Natural killer cell treated with Interleukin-12 subunit alpha and Interleukin-12 subunit beta and Interleukin-15 and Interleukin-18, amount 100 ng/mL, for 72 hours (primary cell): ENCODE measurements around the gene CCDC85B. TPM values are rescaled to one million over a fixed set of nuclear protein-coding genes. Genes with fewer than 3 reads are reported as not detected.
A peak's percentile ranks its signal among the peaks of the same experiment; 100 is the strongest.

Experiments used
- ATAC-seq, 2 donors: fragments of 150-1000 bp; cut with Tn5 transposase in 1 of 2; sonication (Bioruptor Pico), chemical (Tn5 transposase) in 1 of 2; 2 replicates each; pipeline ENCODE4 v1.10.0; 2021
- DNase-seq: peaks from one replicate; pipeline ENCODE4 v3.0.0; 2022; ENCODE audit warnings: low spot score
- H3K27ac Mint-ChIP-seq, 2 donors: 1 replicate in 1 of 2; 2 replicates in 1 of 2; pipeline ENCODE4 v1.8.0; 2022; ENCODE audit warnings: mixed read lengths in 2 of 2, mild to moderate bottlenecking in 1 of 2, moderate library complexity in 1 of 2
- H3K27me3 Mint-ChIP-seq, 2 donors: 1 replicate in 1 of 2; 2 replicates in 1 of 2; pipeline ENCODE4 v1.8.0; 2022; ENCODE audit warnings: mixed read lengths in 2 of 2
- H3K36me3 Mint-ChIP-seq: one replicate; pipeline ENCODE4 v1.8.0; 2022; ENCODE audit warnings: mixed read lengths
- H3K4me1 Mint-ChIP-seq, 2 donors: 1 replicate in 1 of 2; 2 replicates in 1 of 2; pipeline ENCODE4 v1.8.0; 2022; ENCODE audit warnings: low read depth in 2 of 2, mixed read lengths in 2 of 2, mild to moderate bottlenecking in 1 of 2
- H3K4me3 Mint-ChIP-seq: one replicate; pipeline ENCODE4 v1.8.0; 2022; ENCODE audit warnings: mixed read lengths
- H3K9me3 Mint-ChIP-seq: 2 replicates; pipeline ENCODE4 v1.8.0; 2022; ENCODE audit warnings: mixed read lengths
- total RNA-seq, 2 donors: library from RNA; stranded (reverse); gene quantifications; one replicate each; pipeline ENCODE4 v1.2.3, GENCODE V29; 2022

The CCDC85B gene
- total RNA-seq, 2 donors from 2014 or later: 44.6 to 89.8 TPM

DNA sequence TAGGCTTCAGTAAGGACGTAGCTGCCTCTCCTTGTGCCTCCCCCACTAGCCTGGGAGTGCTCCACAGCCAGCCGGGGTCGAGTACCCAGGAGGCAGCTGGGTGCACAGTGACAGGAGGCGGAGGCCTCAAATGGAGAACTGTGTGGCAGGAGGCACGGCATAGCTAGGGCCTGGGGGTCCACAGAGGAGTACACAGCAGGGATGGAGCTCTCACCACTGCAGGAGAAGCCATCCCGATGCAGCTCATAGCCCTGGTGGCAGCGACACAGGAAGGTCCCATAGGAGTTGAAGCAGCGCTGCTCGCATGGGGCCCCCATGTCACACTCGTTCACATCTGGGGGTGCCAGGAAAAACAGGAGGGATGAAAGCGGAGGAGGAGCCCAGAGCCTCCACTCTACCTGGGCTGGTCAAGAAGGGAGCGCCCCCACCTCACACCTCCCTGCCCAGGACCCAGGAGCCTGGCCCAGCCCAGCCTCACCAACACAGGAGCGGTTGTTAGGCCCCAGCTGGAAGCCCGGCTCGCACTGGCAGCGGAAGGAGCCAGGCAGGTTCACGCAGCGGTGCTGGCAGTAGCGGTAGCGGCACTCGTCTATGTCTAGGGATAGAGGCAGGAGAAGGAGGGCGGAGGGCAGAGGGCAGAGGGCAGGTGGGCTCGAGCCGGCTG is 20.7 kb upstream of the CCDC85B start:
- DNase-seq (no peak), ATAC-seq (no peak)
- Mint-ChIP-seq H3K4me1 (peaks cover 23 to 26% of the 10 kb centered on the region in 2 donors), H3K27ac (peak overlapping the region in 1 of 2 donors; percentile 21), H3K27me3 (no peaks in the 10 kb centered on the region), H3K36me3 (no peaks in the 10 kb centered on the region), H3K9me3 (no peaks in the 10 kb centered on the region), H3K4me3 (peak overlapping the region; percentile 12)

DNA sequence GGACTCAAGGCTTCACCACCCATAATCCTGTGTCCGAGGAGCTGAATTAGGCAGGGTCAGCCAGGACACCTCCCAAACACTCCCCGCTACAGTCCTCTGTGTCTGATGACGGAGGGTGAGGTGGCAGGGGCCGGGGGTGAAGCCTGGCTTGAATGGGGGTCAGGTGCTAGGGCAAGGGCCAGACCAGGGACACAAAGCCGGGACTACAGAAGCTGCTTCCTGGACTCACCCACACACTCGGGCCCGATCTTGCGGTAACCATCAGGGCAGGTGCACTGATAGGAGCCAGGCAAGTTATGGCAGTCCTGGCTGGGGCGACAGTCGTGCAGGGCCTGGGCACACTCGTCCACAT is 20.2 kb upstream of the CCDC85B start:
- peak overlapping the region; percentile 49 for H3K4me3 Mint-ChIP-seq
- peaks cover 23 to 26% of the 10 kb centered on the region in 2 donors for H3K4me1 Mint-ChIP-seq
- no peaks in the 10 kb centered on the region for H3K9me3 Mint-ChIP-seq
- ATAC-seq: no peak
- no peaks in the 10 kb centered on the region for H3K36me3 Mint-ChIP-seq
- H3K27me3 Mint-ChIP-seq: no peaks in the 10 kb centered on the region
- peak overlapping the region; percentile 12 to 33 for H3K27ac Mint-ChIP-seq
- no peak for DNase-seq

DNA sequence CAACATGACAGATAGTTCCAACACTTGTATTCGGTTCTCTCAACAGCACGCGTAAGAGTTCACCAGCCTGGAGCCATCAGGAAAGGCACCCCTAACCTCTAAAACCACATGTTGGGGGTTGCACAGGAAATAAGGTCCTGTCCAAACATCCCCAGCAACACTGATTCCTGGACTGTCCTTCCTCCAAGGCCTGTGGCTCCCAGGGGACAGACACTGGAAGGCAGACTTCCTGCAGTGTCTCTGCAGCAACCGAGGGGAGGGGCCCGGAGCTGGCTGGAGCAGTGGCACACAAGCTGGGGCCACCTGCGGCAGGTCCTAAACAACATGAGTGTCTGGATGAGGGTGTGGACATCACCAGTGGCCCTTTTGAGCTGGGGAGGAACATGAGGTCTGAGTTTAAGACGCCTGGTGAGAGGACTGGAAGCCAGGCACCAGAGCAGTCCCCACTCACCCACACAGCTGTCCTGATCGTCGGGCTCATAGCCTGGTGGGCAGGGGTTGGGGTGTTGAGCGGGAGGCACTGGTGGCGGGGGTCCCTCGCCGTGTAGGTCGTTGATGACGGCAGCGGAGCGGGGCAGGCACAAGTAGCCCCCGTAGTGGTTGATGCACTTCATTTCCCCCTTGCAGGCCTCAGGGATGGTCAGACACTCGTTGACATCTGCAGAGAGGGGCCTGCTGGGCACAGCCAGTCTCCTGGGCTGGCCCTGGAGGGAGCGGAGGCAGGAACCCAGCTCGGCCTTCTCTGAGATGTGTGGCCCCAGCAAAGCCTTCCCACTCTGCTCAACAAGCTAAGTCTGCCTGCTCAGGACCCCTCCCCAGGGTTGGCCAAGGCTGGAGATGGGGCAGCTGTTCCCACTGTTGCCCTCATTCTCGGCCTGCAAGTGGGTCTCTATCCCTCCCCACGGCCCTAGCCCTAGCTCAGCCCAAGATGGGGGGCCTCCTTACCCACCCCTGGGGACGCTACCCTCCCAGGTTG is 19.5 kb upstream of the CCDC85B start:
- Mint-ChIP-seq H3K36me3 (no peaks in the 10 kb centered on the region), H3K9me3 (no peaks in the 10 kb centered on the region), H3K4me1 (peaks cover 23 to 26% of the 10 kb centered on the region in 2 donors), H3K27ac (peak overlapping the region; percentile 12 to 33), H3K4me3 (peak overlapping the region; percentile 49), H3K27me3 (no peaks in the 10 kb centered on the region)
- no peak for DNase-seq
- ATAC-seq: no peak

DNA sequence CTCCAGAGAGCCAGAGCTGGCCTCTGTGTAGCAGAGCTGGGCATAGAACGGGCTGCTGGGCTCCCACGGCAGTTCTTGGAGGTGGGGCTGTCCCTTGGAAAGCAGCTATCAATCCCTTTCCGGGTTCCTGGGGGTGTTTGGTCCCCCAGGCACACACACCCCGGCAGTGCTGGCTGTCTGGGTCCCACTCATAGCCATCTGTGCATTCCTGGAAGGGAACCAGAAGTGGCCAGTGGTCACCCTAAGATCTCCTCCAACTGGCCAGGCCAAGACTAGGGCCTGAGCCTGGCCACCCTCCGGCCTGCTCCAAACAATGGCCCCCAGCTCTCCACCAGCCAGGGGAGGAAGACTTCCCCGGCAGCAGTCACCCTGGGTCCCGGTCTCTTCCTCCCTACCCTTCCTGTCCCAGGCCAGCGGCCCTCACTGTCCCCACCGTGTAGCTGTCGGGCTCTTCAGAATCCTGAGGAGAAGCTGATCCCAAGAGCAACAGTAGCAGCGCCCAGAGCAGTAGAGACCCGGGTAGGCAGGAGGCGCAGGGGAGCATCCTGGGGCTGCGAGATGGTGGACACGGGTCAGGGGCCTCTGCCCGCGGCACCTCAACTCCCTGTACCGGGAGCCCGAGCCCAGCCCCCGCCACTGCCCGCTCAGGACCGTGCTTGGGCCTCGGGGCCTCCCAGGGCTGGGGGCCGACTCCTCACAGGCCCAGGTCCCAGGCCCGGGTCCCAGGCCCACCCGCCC is 18.5 kb upstream of the CCDC85B start:
- ATAC-seq: no peak
- Mint-ChIP-seq H3K9me3 (no peaks in the 10 kb centered on the region), H3K27ac (peak overlapping the region in 1 of 2 donors; percentile 21), H3K36me3 (no peaks in the 10 kb centered on the region), H3K27me3 (no peaks in the 10 kb centered on the region), H3K4me3 (peak overlapping the region; percentile 36), H3K4me1 (peaks cover 26% of the 10 kb centered on the region in 2 donors)
- DNase-seq: no peak

DNA sequence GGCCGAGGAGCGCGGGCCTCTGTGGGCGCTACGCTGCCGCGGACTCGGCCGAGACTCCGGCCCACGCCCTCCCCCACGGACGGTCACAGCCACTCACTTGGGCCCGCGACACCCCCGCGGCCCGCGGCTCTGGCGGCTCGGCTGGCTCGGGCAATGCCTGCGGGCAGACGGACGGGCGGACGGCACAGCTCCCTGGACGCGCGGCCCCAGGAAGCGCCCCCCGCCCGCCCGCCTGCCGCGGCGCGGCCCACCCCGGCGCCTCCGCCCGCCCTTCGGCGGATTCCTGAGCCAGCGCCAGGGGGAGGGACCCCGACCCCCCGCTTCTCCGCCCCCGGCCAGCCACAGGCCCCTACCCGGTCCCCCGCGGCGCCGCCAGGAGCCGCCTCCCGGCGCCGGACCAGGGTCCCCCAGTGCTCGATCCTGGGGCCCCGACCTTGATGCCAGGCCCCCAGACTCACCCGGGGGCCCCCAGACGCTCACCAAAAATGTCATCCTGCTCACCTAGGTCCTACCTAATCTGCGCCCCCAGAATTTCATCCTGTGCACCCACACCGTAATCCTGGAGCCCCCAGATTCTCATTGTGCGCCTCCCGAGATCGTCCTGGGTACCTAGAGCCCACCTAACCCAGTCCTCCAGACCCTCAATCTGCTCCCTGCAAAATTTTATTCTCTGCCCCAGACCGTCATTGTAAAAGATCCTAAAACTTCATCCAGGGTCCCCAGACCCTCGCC is 17.7 kb upstream of the CCDC85B start, which contains the start of gene EFEMP2:
Gene EFEMP2, minus strand, starts transcription at position 215 of the 732 bp plus-strand sequence. CDS start 446 bp downstream, outside the sequence.
- Mint-ChIP-seq H3K9me3 (no peaks in the 10 kb centered on the region), H3K4me1 (peaks cover 22 to 29% of the 10 kb centered on the region in 2 donors), H3K27ac (peak within 1 kb of the TSS; percentile 79 to 91), H3K36me3 (no peaks in the 10 kb centered on the region), H3K4me3 (peak within 1 kb of the TSS; percentile 94), H3K27me3 (no peaks in the 10 kb centered on the region)
- ATAC-seq (peak; percentile 1 to 46), DNase-seq (no peak)

DNA sequence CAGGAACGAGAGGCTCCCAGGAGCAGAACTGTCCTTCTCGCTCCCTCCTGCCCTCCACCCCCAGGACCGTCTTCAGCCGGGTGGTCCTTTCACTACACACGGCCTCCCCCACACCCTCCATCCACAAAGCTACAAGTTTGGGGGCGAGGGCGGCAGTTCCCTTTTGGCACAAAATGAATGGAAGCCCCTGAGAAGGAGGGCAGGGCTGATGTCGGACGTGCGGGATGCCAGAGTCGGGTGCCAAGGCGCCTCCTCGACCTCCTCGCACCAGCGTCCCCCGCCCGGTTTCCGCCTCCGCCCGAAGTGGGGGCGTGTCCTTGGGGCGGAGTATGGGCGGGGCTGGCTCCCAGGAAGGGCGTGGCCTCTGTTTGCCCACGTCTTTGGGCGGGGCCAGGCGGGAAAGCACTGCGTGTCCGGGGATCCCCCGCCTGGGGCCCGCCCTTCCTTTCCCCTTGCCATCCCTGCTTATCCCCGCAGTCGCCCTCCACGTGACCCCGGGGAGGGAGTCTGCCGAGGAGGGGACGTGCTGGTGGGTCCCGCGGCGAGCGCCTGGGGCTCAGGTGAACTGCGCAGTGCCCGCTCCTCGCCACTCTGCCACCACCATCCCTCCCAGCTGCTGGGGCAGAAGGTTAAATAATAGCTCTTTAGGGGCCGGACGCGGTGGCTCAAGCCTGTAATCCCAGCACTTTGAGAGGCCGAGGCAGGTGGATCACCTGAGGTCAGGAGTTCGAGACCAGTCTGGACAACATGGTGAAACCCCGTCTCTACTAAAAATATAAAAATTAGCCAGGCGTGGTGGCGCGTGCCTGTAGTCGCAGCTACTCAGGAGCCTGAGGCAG is 16.9 kb upstream of the CCDC85B start:
- Mint-ChIP-seq H3K9me3 (no peaks in the 10 kb centered on the region), H3K27ac (peak overlapping the region; percentile 79 to 91), H3K4me3 (peak overlapping the region; percentile 94), H3K36me3 (no peaks in the 10 kb centered on the region), H3K4me1 (peaks cover 27 to 37% of the 10 kb centered on the region in 2 donors), H3K27me3 (no peaks in the 10 kb centered on the region)
- ATAC-seq (peak; percentile 93 to 97), DNase-seq (peak; percentile 96)

DNA sequence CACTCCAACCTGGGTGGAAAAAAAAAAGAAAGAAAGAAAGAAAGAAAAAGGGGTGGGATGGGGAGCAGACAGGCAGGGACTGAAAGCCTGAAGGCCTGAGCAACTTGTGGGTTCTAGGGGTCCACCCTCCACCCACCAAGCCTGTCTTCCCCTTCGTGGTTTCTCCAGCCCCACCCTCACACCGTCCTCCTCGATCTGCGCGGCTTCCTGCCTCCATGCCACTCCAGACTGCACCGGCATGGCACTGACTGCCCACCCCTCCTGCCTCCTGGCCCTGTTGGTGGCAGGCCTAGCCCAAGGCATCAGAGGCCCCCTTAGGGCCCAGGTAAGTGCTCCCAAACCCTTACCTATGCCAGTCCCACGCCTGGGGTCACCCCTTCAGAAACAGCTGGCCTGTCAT is 10.9 kb upstream of the CCDC85B start, which contains the start of gene CTSW:
Gene CTSW, plus strand, starts transcription at position 221 of the 400 bp plus-strand sequence. Its CDS starts 18 bp downstream, at position 239.
- H3K27ac Mint-ChIP-seq: peak within 1 kb of the TSS; percentile 98
- H3K36me3 Mint-ChIP-seq: no peaks in the 10 kb centered on the region
- DNase-seq (peak; percentile 78), ATAC-seq (peak; percentile 50 to 79)
- peak within 1 kb of the TSS; percentile 88 for H3K4me3 Mint-ChIP-seq
- H3K27me3 Mint-ChIP-seq: no peaks in the 10 kb centered on the region
- no peaks in the 10 kb centered on the region for H3K9me3 Mint-ChIP-seq
- H3K4me1 Mint-ChIP-seq: peaks cover 41 to 61% of the 10 kb centered on the region in 2 donors

DNA sequence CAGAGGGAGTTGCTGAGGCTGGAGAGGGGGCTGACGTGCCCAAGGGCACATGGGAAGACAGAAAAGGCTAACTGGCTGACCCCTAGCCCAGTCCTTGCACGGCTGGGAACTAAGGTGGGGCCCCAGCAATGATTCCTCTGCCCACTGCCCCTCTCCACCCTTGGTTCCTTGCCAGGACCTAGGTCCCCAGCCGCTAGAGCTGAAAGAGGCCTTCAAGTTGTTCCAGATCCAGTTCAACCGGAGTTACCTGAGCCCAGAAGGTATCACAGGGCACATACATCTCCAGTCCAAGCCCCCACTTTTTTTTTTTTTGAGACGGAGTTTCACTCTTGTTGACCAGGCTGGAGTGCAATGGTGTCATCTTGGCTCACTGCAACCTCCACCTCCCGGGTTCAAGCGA is 10.4 kb upstream of the CCDC85B start:
- H3K9me3 Mint-ChIP-seq: no peaks in the 10 kb centered on the region
- peaks cover 45 to 64% of the 10 kb centered on the region in 2 donors for H3K4me1 Mint-ChIP-seq
- H3K4me3 Mint-ChIP-seq: peak overlapping the region; percentile 88
- H3K36me3 Mint-ChIP-seq: no peaks in the 10 kb centered on the region
- H3K27ac Mint-ChIP-seq: peak overlapping the region; percentile 98
- no peaks in the 10 kb centered on the region for H3K27me3 Mint-ChIP-seq
- DNase-seq (no peak), ATAC-seq (no peak)

DNA sequence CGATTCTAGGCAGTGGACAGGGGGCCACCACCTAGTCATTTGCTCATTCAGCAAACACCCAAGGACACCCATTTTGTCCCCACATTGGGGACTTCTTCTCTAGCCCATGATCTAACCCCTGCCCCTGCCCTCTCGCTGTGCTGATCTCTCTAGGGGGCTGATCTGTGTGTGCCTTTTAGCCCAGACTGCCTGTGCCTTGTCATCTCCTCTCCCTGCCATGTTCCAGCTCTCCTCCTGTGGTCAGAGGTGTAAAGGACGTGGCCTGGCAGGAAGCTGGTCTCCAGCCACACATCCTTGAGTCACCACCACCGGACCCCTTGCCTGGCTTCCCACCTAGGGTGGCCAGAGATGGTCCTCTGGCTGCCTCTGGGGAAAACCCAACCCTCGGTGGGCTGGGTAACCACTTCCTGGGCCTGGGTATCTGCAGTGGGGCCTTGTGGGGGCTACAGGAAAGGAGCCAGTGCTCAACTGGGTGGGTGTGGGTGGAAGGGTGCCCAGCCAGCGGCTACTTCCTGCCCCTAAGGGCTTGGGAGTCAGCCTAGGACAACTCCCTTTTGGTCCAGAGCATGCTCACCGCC is 9.5 kb upstream of the CCDC85B start:
- H3K27ac Mint-ChIP-seq: peak overlapping the region; percentile 98
- DNase-seq (peak; percentile 85), ATAC-seq (peak; percentile 75 to 77)
- H3K9me3 Mint-ChIP-seq: no peaks in the 10 kb centered on the region
- no peaks in the 10 kb centered on the region for H3K36me3 Mint-ChIP-seq
- peak overlapping the region; percentile 88 for H3K4me3 Mint-ChIP-seq
- peaks cover 45 to 66% of the 10 kb centered on the region in 2 donors for H3K4me1 Mint-ChIP-seq
- no peaks in the 10 kb centered on the region for H3K27me3 Mint-ChIP-seq

DNA sequence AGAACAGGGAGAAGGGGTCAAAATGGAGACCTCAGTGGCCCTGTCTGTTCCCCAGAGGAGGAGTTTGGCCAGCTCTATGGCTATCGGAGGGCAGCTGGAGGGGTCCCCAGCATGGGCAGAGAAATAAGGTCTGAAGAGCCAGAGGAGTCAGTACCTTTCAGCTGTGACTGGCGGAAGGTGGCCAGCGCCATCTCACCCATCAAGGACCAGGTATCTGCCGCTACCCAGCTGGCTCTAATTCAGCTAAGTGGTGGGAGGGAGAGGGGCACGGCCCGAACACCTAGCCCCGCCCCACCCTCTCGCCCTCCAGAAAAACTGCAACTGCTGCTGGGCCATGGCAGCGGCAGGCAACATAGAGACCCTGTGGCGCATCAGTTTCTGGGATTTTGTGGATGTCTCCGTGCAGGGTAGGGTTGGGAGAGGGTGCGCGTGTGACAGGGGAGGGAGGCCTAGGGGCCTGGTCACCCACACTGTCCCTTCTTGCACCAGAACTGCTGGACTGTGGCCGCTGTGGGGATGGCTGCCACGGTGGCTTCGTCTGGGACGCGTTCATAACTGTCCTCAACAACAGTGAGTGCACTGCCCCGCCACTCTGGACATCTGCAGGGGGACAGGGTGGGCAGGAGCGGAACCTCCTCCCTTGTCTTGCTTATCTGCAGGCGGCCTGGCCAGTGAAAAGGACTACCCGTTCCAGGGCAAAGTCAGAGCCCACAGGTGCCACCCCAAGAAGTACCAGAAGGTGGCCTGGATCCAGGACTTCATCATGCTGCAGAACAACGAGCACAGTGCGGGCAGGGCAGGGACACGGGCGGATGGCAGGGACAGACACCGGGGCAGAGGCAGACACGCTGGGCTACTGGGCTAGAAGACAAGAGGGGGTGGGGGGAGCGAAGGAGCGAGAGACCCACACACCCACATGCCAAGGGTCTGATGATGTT is 8.1 kb upstream of the CCDC85B start:
- no peak for DNase-seq
- H3K27me3 Mint-ChIP-seq: no peaks in the 10 kb centered on the region
- no peak overlapping the region for H3K4me3 Mint-ChIP-seq
- H3K36me3 Mint-ChIP-seq: peaks cover 7% of the 10 kb centered on the region
- no peaks in the 10 kb centered on the region for H3K9me3 Mint-ChIP-seq
- ATAC-seq: no peak
- H3K4me1 Mint-ChIP-seq: peaks cover 55 to 70% of the 10 kb centered on the region in 2 donors
- H3K27ac Mint-ChIP-seq: peak overlapping the region; percentile 98

DNA sequence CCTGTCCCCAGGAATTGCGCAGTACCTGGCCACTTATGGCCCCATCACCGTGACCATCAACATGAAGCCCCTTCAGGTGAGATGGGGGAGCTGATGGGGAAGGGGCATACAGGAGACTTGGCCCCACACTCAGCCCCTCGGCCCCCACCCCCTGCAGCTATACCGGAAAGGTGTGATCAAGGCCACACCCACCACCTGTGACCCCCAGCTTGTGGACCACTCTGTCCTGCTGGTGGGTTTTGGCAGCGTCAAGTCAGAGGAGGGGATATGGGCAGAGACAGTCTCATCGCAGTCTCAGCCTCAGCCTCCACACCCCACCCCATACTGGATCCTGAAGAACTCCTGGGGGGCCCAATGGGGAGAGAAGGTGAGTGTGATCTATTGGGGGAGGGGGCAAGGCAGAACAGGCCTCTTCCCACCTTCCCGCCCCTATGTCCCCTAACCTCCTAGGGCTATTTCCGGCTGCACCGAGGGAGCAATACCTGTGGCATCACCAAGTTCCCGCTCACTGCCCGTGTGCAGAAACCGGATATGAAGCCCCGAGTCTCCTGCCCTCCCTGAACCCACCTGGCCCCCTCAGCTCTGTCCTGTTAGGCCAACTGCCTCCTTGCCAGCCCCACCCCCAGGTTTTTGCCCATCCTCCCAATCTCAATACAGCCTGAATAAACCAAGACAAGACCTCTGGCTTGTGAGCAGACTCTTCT is 7.3 kb upstream of the CCDC85B start:
- DNase-seq (no peak), ATAC-seq (no peak)
- Mint-ChIP-seq H3K27ac (peak overlapping the region; percentile 41 to 77), H3K36me3 (peaks cover 7% of the 10 kb centered on the region), H3K9me3 (no peaks in the 10 kb centered on the region), H3K27me3 (no peaks in the 10 kb centered on the region), H3K4me1 (peaks cover 59 to 65% of the 10 kb centered on the region in 2 donors), H3K4me3 (no peak overlapping the region)
